HepG2 (cell line): Measurements from ENCODE around the gene CIBAR2. TPM values are rescaled to one million over a fixed set of nuclear protein-coding genes. Genes with fewer than 3 reads are reported as not detected.

Experiments
- ASH2L ChIP-seq: fragments of 300-600, 200-600 bp; sonication (generic); IDR thresholded peaks from 2 replicates; pipeline ENCODE4 v1.7.0; 2017; ENCODE audit warnings: low read depth, mild to moderate bottlenecking, moderate library complexity, mixed read lengths, low read length; ENCODE audit not compliant: insufficient read length
- CENPT ChIP-seq: sonication (generic); formaldehyde crosslinking; IDR thresholded peaks from 2 replicates; pipeline ENCODE4 v1.8.0; 2022; ENCODE audit warnings: low read depth, mild to moderate bottlenecking, moderate library complexity, missing genetic modification reagents
- FOXC1 ChIP-seq: sonication (generic); formaldehyde crosslinking; IDR thresholded peaks from 2 replicates; pipeline ENCODE4 v1.8.0; 2022; ENCODE audit warnings: mild to moderate bottlenecking, missing genetic modification reagents, borderline replicate concordance
- JUND ChIP-seq: sonication (generic); formaldehyde crosslinking; IDR thresholded peaks from 2 replicates; pipeline ENCODE4 v1.8.0; 2022; ENCODE audit warnings: mild to moderate bottlenecking, missing genetic modification reagents
- MTA3 ChIP-seq: sonication (generic); formaldehyde crosslinking; IDR thresholded peaks from 2 replicates; pipeline ENCODE4 v1.4.0; 2020; ENCODE audit warnings: missing genetic modification reagents
- PHF20 ChIP-seq: sonication (generic); formaldehyde crosslinking; IDR thresholded peaks from 2 replicates; pipeline ENCODE4 v1.5.0; 2020; ENCODE audit warnings: mild to moderate bottlenecking, missing genetic modification reagents
- SOX6 ChIP-seq, 2 experiments: fragments of 450-650 bp in 1 of 2; sonication (generic) in 1 of 2; formaldehyde crosslinking in 1 of 2; IDR thresholded peaks; 2 replicates each; pipeline versions ENCODE4 v1.4.0 to v1.6.1; 2017 to 2020; ENCODE audit warnings: antibody characterized with exemption in 1 of 2, mild to moderate bottlenecking in 1 of 2, missing genetic modification reagents in 1 of 2
- ZFAT ChIP-seq: sonication (generic); formaldehyde crosslinking; conservative IDR thresholded peaks from 2 replicates; pipeline ENCODE4 v1.8.1; 2023; ENCODE audit warnings: missing genetic modification reagents, inconsistent platforms
- ZMYM3 ChIP-seq: sonication (generic); formaldehyde crosslinking; IDR thresholded peaks from 2 replicates; pipeline ENCODE4 v1.5.1; 2020; ENCODE audit warnings: mild to moderate bottlenecking, missing genetic modification reagents
- ZMYM4 ChIP-seq: sonication (generic); formaldehyde crosslinking; IDR thresholded peaks from 2 replicates; pipeline ENCODE4 v1.8.1; 2023; ENCODE audit warnings: mild to moderate bottlenecking, missing genetic modification reagents
- ZNF317 ChIP-seq: sonication (generic); formaldehyde crosslinking; IDR thresholded peaks from 2 replicates; pipeline ENCODE4 v1.5.0; 2020; ENCODE audit warnings: mild to moderate bottlenecking, missing genetic modification reagents
- ZNF343 ChIP-seq: sonication (generic); formaldehyde crosslinking; IDR thresholded peaks from 2 replicates; pipeline ENCODE4 v1.4.0; 2020; ENCODE audit warnings: mild to moderate bottlenecking, missing genetic modification reagents
- ZNF737 ChIP-seq: sonication (generic); formaldehyde crosslinking; IDR thresholded peaks from 2 replicates; pipeline ENCODE4 v1.5.0; 2020; ENCODE audit warnings: missing genetic modification reagents, mild to moderate bottlenecking, borderline replicate concordance
- ZNF768 ChIP-seq: sonication (generic); formaldehyde crosslinking; IDR thresholded peaks from 2 replicates; pipeline ENCODE4 v1.4.0; 2020; ENCODE audit warnings: missing genetic modification reagents
- polyA plus RNA-seq, 8 experiments: library from polyadenylated mRNA; depleted of rRNA in 3 of 8; stranded (reverse) in 7 of 8; unstranded in 1 of 8; fragments of >200 nt; fragmentation: Illumina TruSeq in 4 of 8; extraction: Trizol in 4 of 8; gene quantifications; 2 replicates each; pipeline versions ENCODE4 v1.2.1 to v1.2.3, GENCODE V29; 2011 to 2016; ENCODE audit warnings: low read depth in 4 of 8, missing spikeins in 1 of 8, mixed read lengths in 1 of 8; ENCODE audit not compliant: insufficient read depth in 1 of 8
- total RNA-seq, 5 experiments: library from RNA; depleted of rRNA; stranded (reverse); fragments of >200 nt; fragmentation: Illumina TruSeq; extraction: Trizol; gene quantifications; 2 replicates each; pipeline ENCODE4 v1.2.3, GENCODE V29; 2016; ENCODE audit warnings: low read depth in 1 of 5
- TF ChIP-seq, protein P1 (sequence below): sonication (generic); formaldehyde crosslinking; IDR thresholded peaks from 2 replicates; pipeline ENCODE4 v1.5.0; 2020; ENCODE audit warnings: mild to moderate bottlenecking, missing genetic modification reagents, borderline replicate concordance
- TF ChIP-seq, protein P2 (sequence below): sonication (generic); formaldehyde crosslinking; IDR thresholded peaks from 2 replicates; pipeline ENCODE4 v1.8.1; 2023; ENCODE audit warnings: missing genetic modification reagents, mild to moderate bottlenecking, borderline replicate concordance
- TF ChIP-seq, protein P3 (sequence below): sonication (generic); formaldehyde crosslinking; IDR thresholded peaks from 2 replicates; pipeline ENCODE4 v1.8.1; 2023; ENCODE audit warnings: mild to moderate bottlenecking, inconsistent platforms, moderate library complexity, missing genetic modification reagents, borderline replicate concordance
- TF ChIP-seq, protein P4 (sequence below): sonication (generic); formaldehyde crosslinking; IDR thresholded peaks from 2 replicates; pipeline ENCODE4 v1.9.0; 2021; ENCODE audit warnings: mild to moderate bottlenecking, missing genetic modification reagents

Gene CIBAR2
- total and polyA plus RNA-seq, 2 of the 13 experiments (the other 11 are each of a cell fraction or from before 2014, with no cell fraction given): not detected

DNA sequence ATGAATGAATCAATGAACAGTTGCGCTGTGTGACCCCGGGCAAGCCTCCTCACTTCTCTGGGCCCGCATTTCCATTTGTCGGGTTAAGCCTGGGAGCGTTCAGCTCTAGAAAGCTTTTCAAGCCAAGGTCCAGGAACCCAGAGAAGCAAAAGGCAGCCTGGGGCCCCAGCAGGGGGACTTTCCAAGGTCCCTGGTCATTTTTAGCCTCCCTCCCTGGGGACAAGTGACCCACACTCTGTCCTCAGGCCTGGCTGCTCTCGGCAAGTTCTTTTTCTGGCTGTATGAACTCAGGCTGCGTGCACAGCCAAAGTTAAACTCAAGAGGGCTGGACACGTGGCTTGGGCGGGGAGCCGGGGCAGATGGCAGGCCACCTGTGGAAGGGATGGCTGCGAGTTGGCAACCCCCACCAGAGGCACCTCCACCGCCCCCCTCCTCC is 41.4 kb upstream of the CIBAR2 start (continued):
- TF ChIP-seq, protein P1, sequence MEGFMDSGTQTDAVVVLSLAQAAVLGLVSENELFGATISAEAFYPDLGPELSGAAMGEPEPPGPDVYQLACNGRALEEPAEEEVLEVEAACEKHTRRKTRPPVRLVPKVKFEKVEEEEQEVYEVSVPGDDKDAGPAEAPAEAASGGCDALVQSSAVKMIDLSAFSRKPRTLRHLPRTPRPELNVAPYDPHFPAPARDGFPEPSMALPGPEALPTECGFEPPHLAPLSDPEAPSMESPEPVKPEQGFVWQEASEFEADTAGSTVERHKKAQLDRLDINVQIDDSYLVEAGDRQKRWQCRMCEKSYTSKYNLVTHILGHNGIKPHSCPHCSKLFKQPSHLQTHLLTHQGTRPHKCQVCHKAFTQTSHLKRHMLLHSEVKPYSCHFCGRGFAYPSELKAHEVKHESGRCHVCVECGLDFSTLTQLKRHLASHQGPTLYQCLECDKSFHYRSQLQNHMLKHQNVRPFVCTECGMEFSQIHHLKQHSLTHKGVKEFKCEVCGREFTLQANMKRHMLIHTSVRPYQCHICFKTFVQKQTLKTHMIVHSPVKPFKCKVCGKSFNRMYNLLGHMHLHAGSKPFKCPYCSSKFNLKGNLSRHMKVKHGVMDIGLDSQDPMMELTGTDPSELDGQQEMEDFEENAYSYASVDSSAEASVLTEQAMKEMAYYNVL (CRISPR knock-in tag): no peak
- 0 out of 2 replicates have a peak, but pooled peaks have one; percentile 34 for TF ChIP-seq CENPT (CRISPR knock-in tag)
- TF ChIP-seq, protein P2, sequence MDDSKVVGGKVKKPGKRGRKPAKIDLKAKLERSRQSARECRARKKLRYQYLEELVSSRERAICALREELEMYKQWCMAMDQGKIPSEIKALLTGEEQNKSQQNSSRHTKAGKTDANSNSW (CRISPR knock-in tag): no peak
- no peak for TF ChIP-seq ZNF317 (CRISPR knock-in tag)
- no peak for TF ChIP-seq FOXC1 (CRISPR knock-in tag)
- TF ChIP-seq, protein P3, sequence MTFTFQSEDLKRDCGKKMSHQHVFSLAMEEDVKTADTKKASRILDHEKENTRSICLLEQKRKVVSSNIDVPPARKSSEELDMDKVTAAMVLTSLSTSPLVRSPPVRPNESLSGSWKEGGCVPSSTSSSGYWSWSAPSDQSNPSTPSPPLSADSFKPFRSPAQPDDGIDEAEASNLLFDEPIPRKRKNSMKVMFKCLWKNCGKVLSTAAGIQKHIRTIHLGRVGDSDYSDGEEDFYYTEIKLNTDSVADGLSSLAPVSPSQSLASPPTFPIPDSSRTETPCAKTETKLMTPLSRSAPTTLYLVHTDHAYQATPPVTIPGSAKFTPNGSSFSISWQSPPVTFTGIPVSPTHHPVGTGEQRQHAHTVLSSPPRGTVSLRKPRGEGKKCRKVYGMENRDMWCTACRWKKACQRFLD (CRISPR knock-in tag): no peak
- no peak for TF ChIP-seq MTA3 (CRISPR knock-in tag)
- no peak for TF ChIP-seq ZNF343 (CRISPR knock-in tag)
- TF ChIP-seq ASH2L: no peak
- TF ChIP-seq, protein P4, sequence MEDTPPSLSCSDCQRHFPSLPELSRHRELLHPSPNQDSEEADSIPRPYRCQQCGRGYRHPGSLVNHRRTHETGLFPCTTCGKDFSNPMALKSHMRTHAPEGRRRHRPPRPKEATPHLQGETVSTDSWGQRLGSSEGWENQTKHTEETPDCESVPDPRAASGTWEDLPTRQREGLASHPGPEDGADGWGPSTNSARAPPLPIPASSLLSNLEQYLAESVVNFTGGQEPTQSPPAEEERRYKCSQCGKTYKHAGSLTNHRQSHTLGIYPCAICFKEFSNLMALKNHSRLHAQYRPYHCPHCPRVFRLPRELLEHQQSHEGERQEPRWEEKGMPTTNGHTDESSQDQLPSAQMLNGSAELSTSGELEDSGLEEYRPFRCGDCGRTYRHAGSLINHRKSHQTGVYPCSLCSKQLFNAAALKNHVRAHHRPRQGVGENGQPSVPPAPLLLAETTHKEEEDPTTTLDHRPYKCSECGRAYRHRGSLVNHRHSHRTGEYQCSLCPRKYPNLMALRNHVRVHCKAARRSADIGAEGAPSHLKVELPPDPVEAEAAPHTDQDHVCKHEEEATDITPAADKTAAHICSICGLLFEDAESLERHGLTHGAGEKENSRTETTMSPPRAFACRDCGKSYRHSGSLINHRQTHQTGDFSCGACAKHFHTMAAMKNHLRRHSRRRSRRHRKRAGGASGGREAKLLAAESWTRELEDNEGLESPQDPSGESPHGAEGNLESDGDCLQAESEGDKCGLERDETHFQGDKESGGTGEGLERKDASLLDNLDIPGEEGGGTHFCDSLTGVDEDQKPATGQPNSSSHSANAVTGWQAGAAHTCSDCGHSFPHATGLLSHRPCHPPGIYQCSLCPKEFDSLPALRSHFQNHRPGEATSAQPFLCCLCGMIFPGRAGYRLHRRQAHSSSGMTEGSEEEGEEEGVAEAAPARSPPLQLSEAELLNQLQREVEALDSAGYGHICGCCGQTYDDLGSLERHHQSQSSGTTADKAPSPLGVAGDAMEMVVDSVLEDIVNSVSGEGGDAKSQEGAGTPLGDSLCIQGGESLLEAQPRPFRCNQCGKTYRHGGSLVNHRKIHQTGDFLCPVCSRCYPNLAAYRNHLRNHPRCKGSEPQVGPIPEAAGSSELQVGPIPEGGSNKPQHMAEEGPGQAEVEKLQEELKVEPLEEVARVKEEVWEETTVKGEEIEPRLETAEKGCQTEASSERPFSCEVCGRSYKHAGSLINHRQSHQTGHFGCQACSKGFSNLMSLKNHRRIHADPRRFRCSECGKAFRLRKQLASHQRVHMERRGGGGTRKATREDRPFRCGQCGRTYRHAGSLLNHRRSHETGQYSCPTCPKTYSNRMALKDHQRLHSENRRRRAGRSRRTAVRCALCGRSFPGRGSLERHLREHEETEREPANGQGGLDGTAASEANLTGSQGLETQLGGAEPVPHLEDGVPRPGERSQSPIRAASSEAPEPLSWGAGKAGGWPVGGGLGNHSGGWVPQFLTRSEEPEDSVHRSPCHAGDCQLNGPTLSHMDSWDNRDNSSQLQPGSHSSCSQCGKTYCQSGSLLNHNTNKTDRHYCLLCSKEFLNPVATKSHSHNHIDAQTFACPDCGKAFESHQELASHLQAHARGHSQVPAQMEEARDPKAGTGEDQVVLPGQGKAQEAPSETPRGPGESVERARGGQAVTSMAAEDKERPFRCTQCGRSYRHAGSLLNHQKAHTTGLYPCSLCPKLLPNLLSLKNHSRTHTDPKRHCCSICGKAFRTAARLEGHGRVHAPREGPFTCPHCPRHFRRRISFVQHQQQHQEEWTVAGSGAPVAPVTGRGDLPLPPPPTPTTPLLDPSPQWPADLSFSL: no peak
- no peak for TF ChIP-seq JUND (CRISPR knock-in tag)
- TF ChIP-seq ZFAT (CRISPR knock-in tag): no peak
- no peak for TF ChIP-seq ZNF737 (CRISPR knock-in tag)
- peak; percentile 97 for TF ChIP-seq ZNF768 (CRISPR knock-in tag)
- no peak for TF ChIP-seq ZMYM4 (CRISPR knock-in tag)
- TF ChIP-seq ZMYM3 (CRISPR knock-in tag): peak; percentile 87
- TF ChIP-seq SOX6 (IDR thresholded peaks at IDR 0.05): no peak
- TF ChIP-seq SOX6 (CRISPR knock-in tag; IDR thresholded peaks at IDR 0.05): no peak
- no peak for TF ChIP-seq PHF20 (CRISPR knock-in tag)
